HCEC 1CT (cell line): Measurements from ENCODE around the gene TRIM2.

ENCODE experiments used
- DNase-seq: peaks from one replicate; pipeline ENCODE4 v3.0.0-alpha.2; 2017

TRIM2 gene

GRCh38 chr4:153223930-153224329 is 19.7 kb downstream of the TRIM2 start:
- no peak for DNase-seq

GRCh38 chr4:153224474-153224873 is 20.2 kb downstream of the TRIM2 start:
- no peak for DNase-seq

- DNase-seq: no peak
Observed at GRCh38 chr4:153227469-153228075, 23.3 kb downstream of the TRIM2 start.

- no peak for DNase-seq
Observed at GRCh38 chr4:153228512-153229140, 24.4 kb downstream of the TRIM2 start.

- DNase-seq: no peak
Observed at GRCh38 chr4:153229545-153229944, 25.3 kb downstream of the TRIM2 start.

- DNase-seq: no peak
Observed at GRCh38 chr4:153232768-153233167, 28.5 kb downstream of the TRIM2 start.

GRCh38 chr4:153233761-153234371 is 29.6 kb downstream of the TRIM2 start:
- peak; percentile 75 for DNase-seq

GRCh38 chr4:153234885-153235284 is 30.6 kb downstream of the TRIM2 start:
- peak; percentile 35 for DNase-seq

- no peak for DNase-seq
Observed at GRCh38 chr4:153238135-153238919, 34.1 kb downstream of the TRIM2 start.

- no peak for DNase-seq
Observed at GRCh38 chr4:153239409-153239808, 35.2 kb downstream of the TRIM2 start.

- DNase-seq: no peak
Observed at GRCh38 chr4:153241295-153241694, 37.1 kb downstream of the TRIM2 start.

- peak; percentile 28 for DNase-seq
Observed at GRCh38 chr4:153241970-153242838, 38.0 kb downstream of the TRIM2 start.

- no peak for DNase-seq
Observed at GRCh38 chr4:153242839-153243324, 38.6 kb downstream of the TRIM2 start.

- DNase-seq: no peak
Observed at GRCh38 chr4:153243468-153243867, 39.2 kb downstream of the TRIM2 start.

- no peak for DNase-seq
Observed at GRCh38 chr4:153244969-153245368, 40.7 kb downstream of the TRIM2 start.

- no peak for DNase-seq
Observed at GRCh38 chr4:153245775-153246174, 41.5 kb downstream of the TRIM2 start.

- DNase-seq: no peak
Observed at GRCh38 chr4:153246446-153247115, 42.3 kb downstream of the TRIM2 start.

GRCh38 chr4:153247116-153247490 is 42.9 kb downstream of the TRIM2 start:
- DNase-seq: no peak

- no peak for DNase-seq
Observed at GRCh38 chr4:153248641-153249198, 44.5 kb downstream of the TRIM2 start.

GRCh38 chr4:153249199-153250041 is 45.2 kb downstream of the TRIM2 start:
- peak; percentile 30 for DNase-seq

- no peak for DNase-seq
Observed at GRCh38 chr4:153252122-153252521, 47.9 kb downstream of the TRIM2 start.
